Mammary epithelial cell (primary cell): ENCODE data around the gene VPS29.

ENCODE experiments used
- EZH2 ChIP-seq: IDR thresholded peaks from 2 replicates; pipeline ENCODE4 v1.6.1; 2012; ENCODE audit warnings: low read length, inconsistent platforms, borderline replicate concordance
- TF ChIP-seq, protein P1 (sequence below), 2 donors: IDR thresholded peaks in 1 of 2; conservative IDR thresholded peaks in 1 of 2; 2 replicates each; pipeline ENCODE4 v1.5.1; 2011 to 2012; ENCODE audit warnings: inconsistent platforms in 2 of 2, low read length in 2 of 2, mild to moderate bottlenecking in 2 of 2, control low read depth in 1 of 2, low read depth in 1 of 2; ENCODE audit not compliant: insufficient read depth in 1 of 2; ENCODE audit errors: extremely low read depth in 1 of 2

DNA sequence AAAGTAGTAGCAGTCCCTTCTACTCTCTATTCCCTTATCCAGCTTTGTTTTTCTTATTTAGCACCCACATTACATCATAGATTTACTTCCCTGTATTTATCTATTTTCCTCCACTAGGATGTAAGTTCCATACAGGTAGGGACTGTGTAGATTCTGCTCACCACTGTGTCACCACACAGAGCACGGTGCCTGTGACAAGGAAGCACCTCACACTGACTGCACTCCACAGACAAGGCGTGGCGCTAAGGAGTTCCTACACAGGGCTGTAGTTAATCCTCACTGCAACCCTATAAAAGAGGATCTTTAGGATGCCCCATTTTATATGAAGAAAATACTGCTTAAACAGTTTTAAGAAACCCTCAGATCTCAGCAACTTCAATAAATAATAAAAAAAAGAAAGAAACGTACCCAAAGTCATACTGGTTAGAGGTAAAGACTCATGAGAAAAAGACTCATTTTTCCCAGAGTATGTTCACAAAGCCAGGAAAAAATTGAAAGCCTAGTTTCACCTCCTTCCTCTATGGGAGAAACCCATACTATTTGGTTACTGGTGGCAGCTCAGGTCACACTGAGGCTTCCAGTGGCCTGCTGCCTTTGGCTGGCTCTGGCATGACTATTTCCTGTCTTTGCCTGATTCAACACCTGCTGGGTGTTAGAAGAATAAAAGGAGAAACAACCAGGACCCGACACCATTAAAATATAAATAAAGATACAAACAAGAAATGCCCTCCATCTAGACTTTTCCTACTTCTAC lies 37.1 kb upstream of the VPS29 start:
- TF ChIP-seq, protein P1, sequence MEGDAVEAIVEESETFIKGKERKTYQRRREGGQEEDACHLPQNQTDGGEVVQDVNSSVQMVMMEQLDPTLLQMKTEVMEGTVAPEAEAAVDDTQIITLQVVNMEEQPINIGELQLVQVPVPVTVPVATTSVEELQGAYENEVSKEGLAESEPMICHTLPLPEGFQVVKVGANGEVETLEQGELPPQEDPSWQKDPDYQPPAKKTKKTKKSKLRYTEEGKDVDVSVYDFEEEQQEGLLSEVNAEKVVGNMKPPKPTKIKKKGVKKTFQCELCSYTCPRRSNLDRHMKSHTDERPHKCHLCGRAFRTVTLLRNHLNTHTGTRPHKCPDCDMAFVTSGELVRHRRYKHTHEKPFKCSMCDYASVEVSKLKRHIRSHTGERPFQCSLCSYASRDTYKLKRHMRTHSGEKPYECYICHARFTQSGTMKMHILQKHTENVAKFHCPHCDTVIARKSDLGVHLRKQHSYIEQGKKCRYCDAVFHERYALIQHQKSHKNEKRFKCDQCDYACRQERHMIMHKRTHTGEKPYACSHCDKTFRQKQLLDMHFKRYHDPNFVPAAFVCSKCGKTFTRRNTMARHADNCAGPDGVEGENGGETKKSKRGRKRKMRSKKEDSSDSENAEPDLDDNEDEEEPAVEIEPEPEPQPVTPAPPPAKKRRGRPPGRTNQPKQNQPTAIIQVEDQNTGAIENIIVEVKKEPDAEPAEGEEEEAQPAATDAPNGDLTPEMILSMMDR (conservative IDR thresholded peaks at IDR 0.05 in 1 of 2, IDR thresholded peaks at IDR 0.05 in 1 of 2; ENCODE audit: extremely low read depth in 1 of 2, insufficient read depth in 1 of 2, low read depth in 1 of 2, low read length in 2 of 2), result no peak
- TF ChIP-seq EZH2, result no peak
